Activated CD4-positive, alpha-beta memory T cell treated with anti-CD3 and anti-CD28 coated beads, Interleukin-2, amount 10 ng/mL, durations not matched to agents 7 days and 5 days (primary cell): ENCODE data around the gene HLA-F. TPM values are rescaled to one million over a fixed set of nuclear protein-coding genes. Genes with fewer than 3 reads are reported as not detected.
A peak's percentile ranks its signal among the peaks of the same experiment; 100 is the strongest.

Source experiments
- CTCF ChIA-PET: fragments of 350-600 bp; sonication (Branson Sonifier 250); formaldehyde crosslinking; loops from one replicate; lab custom pipeline; 2021; ENCODE audit warnings: antibody characterized with exemption, inconsistent platforms; lab: Charles Lee
- POLR2A ChIA-PET: fragments of 350-600 bp; sonication (Branson Sonifier 250); formaldehyde crosslinking; loops from one replicate; lab custom pipeline; 2021; ENCODE audit warnings: antibody characterized with exemption; lab: Charles Lee
- DNase-seq: peaks from one replicate; pipeline ENCODE4 v3.0.0-alpha.2; 2020
- H3K27ac Mint-ChIP-seq: one replicate; pipeline ENCODE4 v1.8.0; 2021; ENCODE audit warnings: mild to moderate bottlenecking, mixed read lengths
- H3K27me3 Mint-ChIP-seq: one replicate; pipeline ENCODE4 v1.8.0; 2021; ENCODE audit warnings: mixed read lengths
- H3K36me3 Mint-ChIP-seq: one replicate; pipeline ENCODE4 v1.8.0; 2021; ENCODE audit warnings: low read depth, mixed read lengths
- H3K4me1 Mint-ChIP-seq: one replicate; pipeline ENCODE4 v1.8.0; 2021; ENCODE audit warnings: mixed read lengths
- H3K4me3 Mint-ChIP-seq: one replicate; pipeline ENCODE4 v1.8.0; 2021; ENCODE audit warnings: mild to moderate bottlenecking, mixed read lengths
- H3K9me3 Mint-ChIP-seq: one replicate; pipeline ENCODE4 v1.8.0; 2021; ENCODE audit warnings: mixed read lengths
- total RNA-seq, 2 experiments: library from RNA; stranded (reverse); gene quantifications; one replicate each; pipeline ENCODE4 v1.2.3, GENCODE V29; 2021

The HLA-F gene
- total RNA-seq = 100 to 1,000 TPM; 318 to 346 TPM

DNA sequence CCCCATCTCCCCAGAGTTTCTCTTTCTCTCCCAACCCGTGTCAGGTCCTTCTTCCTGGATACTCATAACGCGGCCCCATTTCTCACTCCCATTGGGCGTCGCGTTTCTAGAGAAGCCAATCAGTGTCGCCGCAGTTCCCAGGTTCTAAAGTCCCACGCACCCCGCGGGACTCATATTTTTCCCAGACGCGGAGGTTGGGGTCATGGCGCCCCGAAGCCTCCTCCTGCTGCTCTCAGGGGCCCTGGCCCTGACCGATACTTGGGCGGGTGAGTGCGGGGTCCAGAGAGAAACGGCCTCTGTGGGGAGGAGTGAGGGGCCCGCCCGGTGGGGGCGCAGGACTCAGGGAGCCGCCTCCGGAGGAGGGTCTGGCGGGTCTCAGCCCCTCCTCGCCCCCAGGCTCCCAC is at the start of gene HLA-F:
Gene HLA-F, plus strand, starts transcription at position 173 of the 404 bp plus-strand sequence. Its CDS starts 30 bp downstream, at position 203.
- Mint-ChIP-seq H3K9me3 (no peaks in the 10 kb centered on the region), H3K4me3 (peak within 1 kb of the TSS; percentile 89), H3K27ac (peak within 1 kb of the TSS; percentile 76), H3K36me3 (peaks cover 47% of the 10 kb centered on the region), H3K4me1 (peaks cover 53% of the 10 kb centered on the region), H3K27me3 (no peaks in the 10 kb centered on the region)
- peak; percentile 85 for DNase-seq
- ChIA-PET CTCF (no interaction called here), POLR2A (interaction anchor here (1.0 kb wide), 2 partner anchors 15 to 27 kb away, joined by 3 to 4 read pairs; no protein-coding TSS in a partner anchor)

DNA sequence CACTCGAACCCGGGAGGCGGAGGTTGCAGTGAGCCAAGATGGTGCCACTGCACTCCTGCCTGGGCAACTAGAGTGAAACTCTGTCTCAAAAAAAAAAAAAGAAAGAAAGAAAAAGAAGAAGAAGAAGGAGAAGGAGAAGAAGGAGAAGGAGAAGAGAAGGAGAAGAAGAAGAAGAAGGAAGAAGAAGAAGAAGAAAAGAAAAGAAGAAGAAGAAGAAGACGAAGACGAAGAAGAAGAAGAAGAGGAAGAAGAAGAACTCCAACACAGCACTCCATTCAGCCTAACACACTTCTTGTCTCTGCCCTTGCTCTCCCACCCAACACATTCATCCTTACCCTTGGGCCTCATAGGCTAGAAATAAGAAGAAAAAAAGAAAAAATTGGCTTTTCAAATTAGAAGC is 49.2 kb upstream of the HLA-F start:
- DNase-seq = no peak
- Mint-ChIP-seq H3K36me3 (no peaks in the 10 kb centered on the region), H3K4me1 (peaks cover 10% of the 10 kb centered on the region), H3K27ac (no peak overlapping the region), H3K4me3 (no peak overlapping the region), H3K9me3 (no peaks in the 10 kb centered on the region), H3K27me3 (peaks cover 7% of the 10 kb centered on the region)
- ChIA-PET POLR2A (no interaction called here), CTCF (interaction anchor here (0.7 to 2.7 kb wide), 3 partner anchors 21 to 254 kb away, joined by 5 to 10 read pairs (median 6); no protein-coding TSS in a partner anchor)

DNA sequence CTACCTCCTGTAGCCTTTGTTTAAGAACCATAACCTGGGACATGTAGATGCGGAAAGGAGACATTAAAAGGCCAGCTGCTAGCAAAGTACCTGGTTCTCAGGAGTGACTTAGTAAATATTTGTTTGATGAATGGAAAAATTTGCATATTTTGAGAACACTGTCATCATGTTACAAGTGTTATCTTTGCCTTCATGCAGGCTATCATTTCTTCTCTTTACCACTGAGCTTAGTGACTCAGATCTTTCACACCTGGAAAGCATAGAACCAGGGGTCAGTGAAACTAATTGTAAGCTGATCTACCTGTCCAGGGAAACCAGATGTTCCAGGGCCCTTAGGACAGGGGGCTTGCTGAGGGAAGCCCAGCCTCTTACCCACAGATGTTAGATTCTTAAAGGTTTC is 47.7 kb upstream of the HLA-F start:
- CTCF ChIA-PET = interaction anchor here (0.9 to 1.7 kb wide), 3 partner anchors 22 to 61 kb away, joined by 3 to 10 read pairs (median 6); no protein-coding TSS in a partner anchor
- no peaks in the 10 kb centered on the region for H3K36me3 Mint-ChIP-seq
- POLR2A ChIA-PET = no interaction called here

DNA sequence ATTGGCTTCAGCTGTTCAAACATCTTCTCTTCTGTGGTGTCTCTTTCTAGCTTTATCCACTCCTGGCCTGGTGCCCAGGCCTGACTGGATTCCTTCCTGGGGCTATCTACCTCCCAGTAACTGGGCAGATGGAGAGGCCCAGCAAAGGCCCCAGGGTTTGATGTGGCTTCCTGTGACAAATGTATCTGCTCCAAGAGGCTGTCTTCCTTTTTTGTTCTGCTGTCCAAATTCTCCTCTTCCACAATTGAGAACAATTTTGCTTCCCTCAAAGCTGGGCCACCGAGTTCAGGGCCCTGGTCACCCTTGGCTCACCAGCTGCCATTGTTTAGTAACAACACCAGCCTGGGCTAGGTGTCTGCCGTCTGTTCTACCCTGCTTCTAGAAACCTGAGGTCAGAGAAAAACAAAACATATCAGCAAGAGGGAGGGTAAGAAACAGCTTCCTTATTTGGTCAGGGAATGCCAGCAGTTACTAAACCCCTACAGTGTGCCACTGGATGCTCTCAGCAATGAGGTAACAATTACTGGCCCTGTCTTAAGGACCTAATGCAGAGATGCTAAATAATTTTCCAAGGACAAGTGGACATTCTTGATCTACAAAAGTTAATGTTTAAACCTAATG is 46.1 kb upstream of the HLA-F start:
- Mint-ChIP-seq H3K4me3 (no peak overlapping the region), H3K9me3 (no peaks in the 10 kb centered on the region), H3K27ac (no peak overlapping the region), H3K36me3 (no peaks in the 10 kb centered on the region), H3K27me3 (no peaks in the 10 kb centered on the region), H3K4me1 (peaks cover 10% of the 10 kb centered on the region)
- no peak for DNase-seq
- ChIA-PET POLR2A (interaction anchor here (1.0 kb wide), 1 partner anchor 24 kb away, joined by 3 read pairs; no protein-coding TSS in a partner anchor), CTCF (interaction anchor here (1.0 to 2.5 kb wide), 4 partner anchors 11 to 27 kb away, joined by 3 to 13 read pairs (median 4); no protein-coding TSS in a partner anchor)

More for the DNA sequence above, 47.7 kb upstream of the HLA-F start:
- no peak overlapping the region for H3K27ac Mint-ChIP-seq
- H3K4me1 Mint-ChIP-seq = peaks cover 10% of the 10 kb centered on the region
- no peak overlapping the region for H3K4me3 Mint-ChIP-seq
- DNase-seq = no peak
- peaks cover 5% of the 10 kb centered on the region for H3K27me3 Mint-ChIP-seq
- H3K9me3 Mint-ChIP-seq = no peaks in the 10 kb centered on the region

- POLR2A ChIA-PET = no interaction called here
- Mint-ChIP-seq H3K4me3 (no peak overlapping the region), H3K36me3 (no peaks in the 10 kb centered on the region)
These were observed 45.1 kb upstream of the HLA-F start for GRCh38 chr6:29678114-29678513.

GRCh38 chr6:29679962-29680361 is 43.3 kb upstream of the HLA-F start:
- Mint-ChIP-seq H3K9me3 (no peaks in the 10 kb centered on the region), H3K4me3 (no peak overlapping the region), H3K27me3 (no peaks in the 10 kb centered on the region), H3K4me1 (peaks cover 15% of the 10 kb centered on the region), H3K27ac (no peak overlapping the region), H3K36me3 (no peaks in the 10 kb centered on the region)
- POLR2A ChIA-PET = no interaction called here
- CTCF ChIA-PET = no interaction called here
- DNase-seq = no peak

More at GRCh38 chr6:29678114-29678513, 45.1 kb upstream of the HLA-F start:
- DNase-seq = no peak
- Mint-ChIP-seq H3K9me3 (no peaks in the 10 kb centered on the region), H3K27me3 (no peaks in the 10 kb centered on the region), H3K4me1 (peaks cover 10% of the 10 kb centered on the region), H3K27ac (no peak overlapping the region)
- CTCF ChIA-PET = interaction anchor here (1.0 to 2.5 kb wide), 3 partner anchors 15 to 28 kb away, joined by 3 to 13 read pairs (median 3); no protein-coding TSS in a partner anchor

- H3K27me3 Mint-ChIP-seq = peaks cover 2% of the 10 kb centered on the region
- H3K36me3 Mint-ChIP-seq = no peaks in the 10 kb centered on the region
- ChIA-PET POLR2A (no interaction called here), CTCF (no interaction called here)
- no peak overlapping the region for H3K4me3 Mint-ChIP-seq
- H3K4me1 Mint-ChIP-seq = peaks cover 15% of the 10 kb centered on the region
- no peak for DNase-seq
- no peak overlapping the region for H3K27ac Mint-ChIP-seq
- H3K9me3 Mint-ChIP-seq = no peaks in the 10 kb centered on the region
These were observed 42.8 kb upstream of the HLA-F start for GRCh38 chr6:29680416-29680815.

DNA sequence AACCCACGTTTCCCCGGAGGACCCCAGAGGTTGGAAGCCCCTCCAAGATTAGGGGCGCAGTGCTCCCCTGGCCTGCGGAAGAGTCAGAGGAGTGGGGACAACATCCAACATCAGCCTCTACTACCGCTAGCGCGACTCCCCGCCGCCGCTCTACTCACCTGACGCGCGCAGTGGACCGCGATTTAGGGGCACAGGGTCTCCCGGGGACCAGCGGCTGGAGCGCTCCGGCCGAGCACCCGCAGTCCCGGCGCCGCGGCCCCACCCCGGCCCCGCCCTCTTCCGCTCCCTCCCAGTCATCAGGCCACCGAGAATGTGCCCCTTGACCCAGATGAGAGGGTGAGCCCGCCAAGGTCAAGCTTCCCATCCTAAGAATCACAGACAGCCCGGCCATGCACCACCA is 42.3 kb upstream of the HLA-F start, which contains the start of gene ZFP57:
Gene ZFP57, minus strand, starts transcription at position 249 of the 400 bp plus-strand sequence. CDS start 4,149 bp downstream, outside the sequence.
- Mint-ChIP-seq H3K4me3 (no peak within 1 kb of the TSS), H3K9me3 (no peaks in the 10 kb centered on the region), H3K27me3 (peaks cover 4% of the 10 kb centered on the region), H3K27ac (no peak within 1 kb of the TSS), H3K36me3 (no peaks in the 10 kb centered on the region), H3K4me1 (peaks cover 15% of the 10 kb centered on the region)
- DNase-seq = no peak
- CTCF ChIA-PET = no interaction called here
- POLR2A ChIA-PET = no interaction called here

GRCh38 chr6:29681811-29682210 is 41.4 kb upstream of the HLA-F start:
- no peak overlapping the region for H3K27ac Mint-ChIP-seq
- DNase-seq = no peak
- ChIA-PET POLR2A (no interaction called here), CTCF (interaction anchor here (0.8 kb wide), 1 partner anchor 28 kb away, joined by 3 read pairs; no protein-coding TSS in a partner anchor)
- H3K36me3 Mint-ChIP-seq = no peaks in the 10 kb centered on the region
- H3K4me3 Mint-ChIP-seq = no peak overlapping the region
- peaks cover 15% of the 10 kb centered on the region for H3K4me1 Mint-ChIP-seq
- no peaks in the 10 kb centered on the region for H3K9me3 Mint-ChIP-seq
- peaks cover 7% of the 10 kb centered on the region for H3K27me3 Mint-ChIP-seq

DNA sequence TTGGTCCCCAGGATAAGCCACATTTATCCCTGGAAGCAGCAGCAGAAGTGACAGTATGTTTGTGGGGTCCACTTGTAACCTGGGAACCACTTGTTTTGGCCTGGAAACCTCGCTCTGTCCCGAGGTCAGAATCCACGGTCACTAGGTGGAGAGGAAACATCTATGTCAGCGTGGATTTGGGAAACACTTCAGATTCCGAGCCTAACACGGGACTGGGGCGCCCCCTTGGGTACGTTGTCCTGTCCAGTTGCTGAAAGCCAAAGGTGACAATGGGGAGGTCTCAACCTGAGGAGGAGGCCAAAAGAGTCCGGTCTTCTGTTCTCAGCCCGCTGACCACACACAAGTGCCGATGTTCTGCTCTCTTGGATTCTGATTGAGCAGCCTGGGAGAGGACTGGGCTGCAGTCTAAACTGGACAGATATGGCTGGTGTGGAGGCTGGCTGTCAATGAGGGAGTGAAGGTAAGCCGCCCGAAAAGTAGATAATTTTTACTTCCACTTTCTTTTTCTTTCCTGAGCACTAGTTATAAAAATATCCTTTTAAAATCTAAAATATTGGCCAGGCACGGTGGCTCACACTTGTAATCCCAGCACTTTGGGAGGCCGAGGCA is 37.4 kb upstream of the HLA-F start:
- ChIA-PET CTCF (interaction anchor here (1.7 kb wide), 1 partner anchor 11 kb away, joined by 9 read pairs; no protein-coding TSS in a partner anchor), POLR2A (no interaction called here)
- no peak for DNase-seq
- no peaks in the 10 kb centered on the region for H3K9me3 Mint-ChIP-seq
- no peak overlapping the region for H3K27ac Mint-ChIP-seq
- H3K4me1 Mint-ChIP-seq = peaks cover 6% of the 10 kb centered on the region
- no peak overlapping the region for H3K4me3 Mint-ChIP-seq
- H3K27me3 Mint-ChIP-seq = peaks cover 14% of the 10 kb centered on the region
- H3K36me3 Mint-ChIP-seq = no peaks in the 10 kb centered on the region

DNA sequence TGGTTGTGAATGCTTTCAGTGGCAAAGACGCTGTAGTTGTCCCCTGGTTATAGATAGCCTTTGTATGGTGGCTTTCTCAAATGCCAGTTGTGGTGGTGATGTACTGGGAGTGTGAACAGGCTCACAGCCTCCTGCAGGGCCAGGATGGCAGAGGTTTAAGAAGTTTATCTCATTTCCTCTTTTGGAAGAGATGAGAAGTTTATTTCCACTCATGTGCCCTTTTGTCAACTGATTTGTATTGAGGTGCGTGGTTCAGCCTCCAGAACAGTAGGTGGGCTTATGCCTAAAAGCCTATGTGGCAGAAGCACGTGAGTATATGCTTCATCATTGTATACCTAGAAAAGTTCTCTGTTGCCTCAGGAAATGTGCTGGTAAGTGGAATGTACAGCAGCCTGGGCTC is 28.6 kb upstream of the HLA-F start:
- no peak overlapping the region for H3K4me3 Mint-ChIP-seq
- ChIA-PET CTCF (interaction anchor here (1.8 to 2.9 kb wide), 3 partner anchors 18 to 41 kb away, joined by 4 to 22 read pairs (median 8); no protein-coding TSS in a partner anchor), POLR2A (no interaction called here)
- H3K36me3 Mint-ChIP-seq = no peaks in the 10 kb centered on the region
- DNase-seq = no peak
- H3K27ac Mint-ChIP-seq = no peak overlapping the region
- peaks cover 5% of the 10 kb centered on the region for H3K27me3 Mint-ChIP-seq
- no peaks in the 10 kb centered on the region for H3K4me1 Mint-ChIP-seq
- H3K9me3 Mint-ChIP-seq = peaks cover 2% of the 10 kb centered on the region

GRCh38 chr6:29696147-29697125 is 26.8 kb upstream of the HLA-F start:
- no peak for DNase-seq
- POLR2A ChIA-PET = interaction anchor here (1.0 to 1.2 kb wide), 2 partner anchors 26 to 53 kb away, joined by 3 to 4 read pairs; no protein-coding TSS in a partner anchor
- H3K27ac Mint-ChIP-seq = no peak overlapping the region
- peaks cover 10% of the 10 kb centered on the region for H3K27me3 Mint-ChIP-seq
- peaks cover 2% of the 10 kb centered on the region for H3K9me3 Mint-ChIP-seq
- H3K4me3 Mint-ChIP-seq = no peak overlapping the region
- CTCF ChIA-PET = interaction anchor here (0.7 to 4.2 kb wide), 13 partner anchors 9 to 343 kb away, joined by 3 to 26 read pairs (median 5); no protein-coding TSS in a partner anchor
- no peaks in the 10 kb centered on the region for H3K4me1 Mint-ChIP-seq
- H3K36me3 Mint-ChIP-seq = no peaks in the 10 kb centered on the region
